ENCODE measurements around the gene TSPAN6. TPM values are rescaled to one million over a fixed set of nuclear protein-coding genes. Genes with fewer than 3 reads are reported as not detected.

The TSPAN6 gene
- total and polyA plus RNA-seq, 12 donors = 12.5 to 70.4 (median 26.2) TPM

GRCh38 chrX:100648458-100649417 lies 12.1 kb upstream of the TSPAN6 start:
- H3K4me1 ChIP-seq (replicated peaks in 1 of 2) = peaks cover 0 to under 1% of the 10 kb centered on the region in 2 donors
- no peak for TF ChIP-seq POLR2A (IDR thresholded peaks at IDR 0.05)
- no peak overlapping the region for H3K4me3 ChIP-seq
- H3K27me3 ChIP-seq = peaks cover 6% of the 10 kb centered on the region
- H3K27ac ChIP-seq = peak overlapping the region in 3 of 5 donors; percentile 51 to 75 (median 64)
- H3K9me3 ChIP-seq (replicated peaks in 1 of 3) = no peaks in the 10 kb centered on the region
- WGBS, 4 donors = 61 to 72% (median 67%) methylated on average over 7 to 8 of the region's 8 CpGs
- no peak for DNase-seq
- intact Hi-C loops (cut with DNase I) = no loop called here
- H3K36me3 ChIP-seq (replicated peaks in 1 of 2) = no peaks in the 10 kb centered on the region

DNA sequence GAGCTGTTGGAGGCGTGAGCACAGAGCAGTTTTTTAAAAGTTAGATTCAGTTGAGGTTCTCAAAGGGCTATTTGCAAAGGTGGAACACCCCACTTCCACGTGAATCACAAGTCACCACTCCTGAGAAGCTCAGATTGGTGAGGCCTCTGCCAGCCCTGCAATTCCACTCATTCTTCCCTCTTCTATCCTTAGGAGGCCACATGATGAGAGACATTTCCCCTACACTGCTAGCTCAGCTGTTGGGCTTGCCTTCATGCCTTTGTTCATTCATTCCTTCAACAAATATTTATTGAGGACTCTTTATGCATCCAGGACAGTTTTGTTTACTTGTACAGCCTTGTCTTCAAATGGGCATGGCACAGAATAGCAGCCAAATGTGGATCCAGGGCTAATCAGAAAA lies 11.1 kb upstream of the TSPAN6 start:
- Histone ChIP-seq H3K27me3 (peaks cover 13% of the 10 kb centered on the region), H3K9me3 (replicated peaks in 1 of 3) (no peaks in the 10 kb centered on the region), H3K27ac (peak overlapping the region in 2 of 5 donors; percentile 64 to 75), H3K4me1 (replicated peaks in 1 of 2) (peaks cover 0 to 4% of the 10 kb centered on the region in 2 donors), H3K36me3 (replicated peaks in 1 of 2) (no peaks in the 10 kb centered on the region), H3K4me3 (no peak overlapping the region)
- intact Hi-C loops (cut with DNase I) = no loop called here
- no peak for TF ChIP-seq CTCF (IDR thresholded peaks at IDR 0.05)
- WGBS, 4 donors = 30 to 88% (median 56%) methylated on average over 1 to 2 of the region's 2 CpGs
- no peak for DNase-seq

GRCh38 chrX:100647095-100647494 lies 10.5 kb upstream of the TSPAN6 start:
- Histone ChIP-seq H3K4me3 (no peak overlapping the region), H3K27ac (peak overlapping the region in 1 of 5 donors; percentile 75), H3K4me1 (replicated peaks in 1 of 2) (peaks cover 0 to 4% of the 10 kb centered on the region in 2 donors), H3K9me3 (replicated peaks in 1 of 3) (no peaks in the 10 kb centered on the region), H3K36me3 (replicated peaks in 1 of 2) (no peaks in the 10 kb centered on the region), H3K27me3 (peaks cover 17% of the 10 kb centered on the region)
- TF ChIP-seq POLR2A (IDR thresholded peaks at IDR 0.05) (no peak), CTCF (IDR thresholded peaks at IDR 0.05) (peak in 1 of 6 experiments; percentile 17)
- DNase-seq = peak in 1 of 7 donors; percentile 24
- WGBS, 4 donors = 24 to 60% (median 42%) methylated on average over 1 of the region's 1 CpG
- intact Hi-C loops (cut with DNase I) = no loop called here

DNA sequence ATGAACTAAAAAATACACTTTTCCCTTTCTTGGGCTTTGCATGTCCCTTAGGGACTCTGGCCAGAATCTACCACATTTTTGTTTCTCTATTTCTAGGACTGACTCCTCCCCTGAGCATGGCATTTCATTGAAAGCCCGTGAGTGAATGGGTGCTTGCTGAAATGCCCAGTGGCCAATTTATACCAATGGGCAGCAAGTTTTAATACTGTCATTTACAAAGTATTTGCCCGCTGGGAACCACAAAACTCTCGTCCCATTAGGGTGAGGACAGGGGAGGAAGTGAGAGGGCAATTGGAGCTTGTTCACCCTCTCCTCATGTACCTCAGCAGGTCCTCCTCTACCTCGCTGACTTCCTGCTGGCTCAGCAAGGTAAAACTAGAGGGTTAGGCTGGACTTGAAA lies 8.5 kb upstream of the TSPAN6 start:
- peaks cover 0 to 4% of the 10 kb centered on the region in 2 donors for H3K4me1 ChIP-seq (replicated peaks in 1 of 2)
- DNase-seq = no peak
- WGBS, 4 donors = 52 to 82% (median 55%) methylated on average over 4 of the region's 4 CpGs
- H3K27me3 ChIP-seq = peaks cover 21% of the 10 kb centered on the region
- TF ChIP-seq POLR2A (IDR thresholded peaks at IDR 0.05) = no peak
- TF ChIP-seq CTCF (IDR thresholded peaks at IDR 0.05) = no peak
- H3K9me3 ChIP-seq (replicated peaks in 1 of 3) = no peaks in the 10 kb centered on the region
- H3K27ac ChIP-seq = peak overlapping the region in 3 of 5 donors; percentile 2 to 73 (median 3)
- intact Hi-C loops (cut with DNase I) = no loop called here
- H3K36me3 ChIP-seq (replicated peaks in 1 of 2) = no peaks in the 10 kb centered on the region
- peak overlapping the region in 1 of 4 donors; percentile 27 for H3K4me3 ChIP-seq

All from adrenal gland (tissue), 12 donors.